Fibroblast of lung (primary cell): ENCODE results near the gene ARL16.

Source experiments
- CTCF ChIP-seq, 2 donors: IDR thresholded peaks in 1 of 2; conservative IDR thresholded peaks in 1 of 2; 1 replicate in 1 of 2; 2 replicates in 1 of 2; pipeline ENCODE4 v1.5.1; 2011 to 2012; ENCODE audit warnings: low read length in 2 of 2, control low read depth in 1 of 2, inconsistent platforms in 1 of 2, low read depth in 1 of 2, mild to moderate bottlenecking in 1 of 2
- EZH2 ChIP-seq: IDR thresholded peaks from 2 replicates; pipeline ENCODE4 v1.5.1; 2012; ENCODE audit warnings: low read length, control low read depth, mild to moderate bottlenecking; ENCODE audit errors: missing control alignments

GRCh38 chr17:81635431-81635830, 48.2 kb downstream of the ARL16 start:
- no peak for TF ChIP-seq CTCF (conservative IDR thresholded peaks at IDR 0.05 in 1 of 2, IDR thresholded peaks at IDR 0.05 in 1 of 2; ENCODE audit: low read depth in 1 of 2, low read length in 2 of 2)
- TF ChIP-seq EZH2 = no peak
